Aorta (tissue), 5 donors: ENCODE measurements around the gene NRARP. TPM values are rescaled to one million over a fixed set of nuclear protein-coding genes. Genes with fewer than 3 reads are reported as not detected.
A peak's percentile ranks its signal among the peaks of the same experiment; 100 is the strongest.

ENCODE experiments used
- ATAC-seq: fragments of 200-7000 bp; cut with Tn5 transposase; one replicate; pipeline ENCODE4 v1.9.1; 2022; ENCODE audit warnings: moderate library complexity; ENCODE audit not compliant: low FRiP score
- DNase-seq, 2 donors: peaks; one replicate each; pipeline ENCODE4 v3.0.0-alpha.2; 2020
- H3K27ac ChIP-seq, 2 donors: one replicate each; pipeline ENCODE4 v1.5.1; 2013; ENCODE audit warnings: low read length in 2 of 2, mild to moderate bottlenecking in 2 of 2, moderate library complexity in 2 of 2, control low read depth in 1 of 2, inconsistent platforms in 1 of 2, low read depth in 1 of 2
- H3K27me3 ChIP-seq, 2 donors: one replicate each; pipeline ENCODE4 v1.6.1; 2013; ENCODE audit warnings: control low read depth in 1 of 2, low read length in 1 of 2, mild to moderate bottlenecking in 1 of 2, moderate library complexity in 1 of 2; ENCODE audit not compliant: insufficient read depth in 2 of 2, control insufficient read depth in 1 of 2
- H3K36me3 ChIP-seq, 2 donors: one replicate each; pipeline ENCODE4 v1.6.1; 2013; ENCODE audit warnings: control low read depth in 1 of 2, low read length in 1 of 2, mild to moderate bottlenecking in 1 of 2; ENCODE audit not compliant: insufficient read depth in 2 of 2, control insufficient read depth in 1 of 2
- H3K4me1 ChIP-seq, 2 donors: one replicate each; pipeline ENCODE4 v1.6.1; 2013; ENCODE audit warnings: low read length in 2 of 2, control low read depth in 1 of 2, mild to moderate bottlenecking in 1 of 2, moderate library complexity in 1 of 2; ENCODE audit not compliant: insufficient read depth in 2 of 2, control insufficient read depth in 1 of 2
- H3K4me3 ChIP-seq, 2 donors: one replicate each; pipeline ENCODE4 v1.5.1; 2013; ENCODE audit warnings: low read length in 2 of 2, control low read depth in 1 of 2, mild to moderate bottlenecking in 1 of 2
- H3K9me3 ChIP-seq: one replicate; pipeline ENCODE4 v1.6.1; 2013; ENCODE audit warnings: mild to moderate bottlenecking, low read length; ENCODE audit not compliant: control insufficient read depth
- WGBS, 2 donors: extraction: QIAGEN DNeasy Blood & Tissue Kit; methylation state at CpG; one replicate each; pipeline ENCODE4 v1.1.7; 2013; 5-methylcytosine and 5-hydroxymethylcytosine counted together
- intact Hi-C, 2 donors: fragments of 100-400 bp; cut with DNase I; formaldehyde crosslinking; loops; one replicate each; pipeline versions ENCODE4 v1.14.2 to v1.15.0; 2022
- polyA plus RNA-seq, 2 donors: library from polyadenylated mRNA; stranded (reverse); fragments of 200-250 nt; gene quantifications; one replicate each; pipeline ENCODE4 v1.2.3, GENCODE V29; 2013
- total RNA-seq, 2 donors: library from RNA; stranded (reverse); fragmentation: NEBNext Ultra II Directional; extraction: Animal tissue kit (Norgen Biotek cat#: 25700); gene quantifications; one replicate each; pipeline ENCODE4 v1.2.1, GENCODE V29; 2021
- donor health status: healthy with polysubstance abuse.
- donor health status: Bipolar disorder and iron deficiency.
- donor health status: DM: no; HTN: no; CAD: no.
- donor health status: DM: no; HTN: no; CAD: no.
- donor health status: DM: yes; HTN: yes; CAD: no.

The NRARP gene
- total and polyA plus RNA-seq, 4 donors = 0.50 to 26.6 (median 7.1) TPM

DNA sequence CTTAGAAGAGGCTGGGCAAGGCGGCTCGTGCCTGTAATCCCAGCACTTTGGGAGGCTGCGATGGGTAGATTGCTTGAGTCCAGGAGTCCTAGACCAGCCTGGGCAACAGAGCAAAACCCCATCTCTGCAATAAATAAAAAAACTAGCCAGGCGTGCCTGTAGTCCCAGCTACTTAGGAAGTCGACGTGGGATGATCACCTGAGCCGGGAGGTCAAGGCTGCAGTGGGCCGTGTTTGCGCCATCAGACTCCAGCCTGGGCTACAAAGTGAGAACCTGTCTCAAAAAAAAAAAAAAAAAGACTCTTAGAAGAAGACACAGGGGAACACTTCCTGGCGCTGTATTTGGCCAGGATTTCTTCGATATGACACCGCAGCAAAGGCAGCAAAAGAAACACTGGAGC lies 23.7 kb upstream of the NRARP start:
- ATAC-seq = no peak
- Histone ChIP-seq H3K9me3 (no peaks in the 10 kb centered on the region), H3K4me3 (no peak overlapping the region), H3K4me1 (no peaks in the 10 kb centered on the region), H3K27ac (no peak overlapping the region), H3K27me3 (no peaks in the 10 kb centered on the region), H3K36me3 (no peaks in the 10 kb centered on the region)
- WGBS, 2 donors = 95 to 98% methylated on average over 12 of the region's 12 CpGs
- intact Hi-C loops = no loop called here
- no peak for DNase-seq

DNA sequence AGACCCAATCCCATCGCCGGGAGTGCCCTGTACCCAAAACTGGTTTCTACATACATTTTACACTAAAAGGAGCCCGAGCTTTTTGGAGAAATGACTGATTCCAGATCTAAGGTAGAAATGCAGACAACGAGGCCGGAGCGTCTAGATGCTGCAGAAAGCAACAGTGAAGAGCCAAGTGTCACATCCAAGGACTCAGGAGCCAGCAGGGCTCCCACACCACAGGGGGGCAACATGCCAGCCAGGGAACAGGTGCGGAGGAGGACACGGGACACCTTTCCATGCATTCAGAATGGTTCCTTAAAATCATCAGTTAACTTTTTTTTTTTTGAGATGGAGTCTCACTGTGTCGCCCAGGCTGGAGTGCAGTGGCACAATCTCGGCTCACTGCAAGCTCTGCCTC lies 23.1 kb upstream of the NRARP start:
- Histone ChIP-seq H3K27ac (no peak overlapping the region), H3K27me3 (no peaks in the 10 kb centered on the region), H3K36me3 (no peaks in the 10 kb centered on the region), H3K4me1 (no peaks in the 10 kb centered on the region), H3K9me3 (no peaks in the 10 kb centered on the region), H3K4me3 (no peak overlapping the region)
- WGBS, 2 donors = 92 to 94% methylated on average over 10 of the region's 10 CpGs
- ATAC-seq = no peak
- intact Hi-C loops = no loop called here
- DNase-seq = no peak

DNA sequence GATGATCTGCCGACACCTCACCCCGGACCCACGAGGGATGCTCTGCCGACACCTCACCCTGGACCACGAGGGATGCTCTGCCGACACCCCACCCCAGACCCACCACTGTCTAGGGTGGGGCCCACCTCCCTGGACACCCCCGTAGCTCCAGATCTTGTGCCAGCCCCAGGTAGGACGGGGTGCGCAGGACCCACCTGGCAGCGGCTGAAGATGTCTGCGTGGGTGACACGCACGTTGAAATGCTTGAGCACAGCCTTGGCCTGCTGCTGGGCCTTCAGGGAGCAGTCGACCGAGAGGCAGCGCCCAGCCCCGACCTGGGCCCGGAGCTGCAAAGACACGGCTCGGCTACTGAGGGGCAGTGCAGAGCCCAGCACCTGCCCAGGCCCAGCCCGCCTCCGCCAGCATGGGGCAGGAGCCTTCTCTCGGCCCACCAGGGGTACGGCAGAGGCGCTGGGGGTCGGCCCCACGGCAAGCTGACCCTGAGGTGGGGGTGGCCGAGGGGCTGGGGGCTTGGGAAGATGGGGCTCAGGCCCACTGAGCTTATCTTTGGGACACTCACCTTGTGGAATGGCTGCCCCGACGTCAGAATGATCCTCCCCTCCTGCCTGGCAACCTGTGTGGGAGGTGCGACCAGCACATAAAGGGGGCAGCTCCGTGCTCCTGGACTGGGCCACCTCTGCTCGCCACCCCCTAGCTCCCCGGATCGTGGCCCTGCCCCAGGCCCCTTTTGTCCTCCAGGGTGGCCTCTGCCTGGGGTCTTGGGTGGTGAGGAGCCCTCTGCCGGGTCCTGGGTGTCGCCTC lies 21.7 kb upstream of the NRARP start:
- no peaks in the 10 kb centered on the region for H3K4me1 ChIP-seq
- ATAC-seq (no peak), DNase-seq (peak in 1 of 2 donors; percentile 42)
- H3K4me3 ChIP-seq = no peak overlapping the region
- no peaks in the 10 kb centered on the region for H3K27me3 ChIP-seq
- H3K9me3 ChIP-seq = no peaks in the 10 kb centered on the region
- H3K36me3 ChIP-seq = no peaks in the 10 kb centered on the region
- 96 to 97% methylated on average over 35 to 37 of the region's 37 CpGs for WGBS, 2 donors
- no peak overlapping the region for H3K27ac ChIP-seq
- intact Hi-C loops = no loop called here

DNA sequence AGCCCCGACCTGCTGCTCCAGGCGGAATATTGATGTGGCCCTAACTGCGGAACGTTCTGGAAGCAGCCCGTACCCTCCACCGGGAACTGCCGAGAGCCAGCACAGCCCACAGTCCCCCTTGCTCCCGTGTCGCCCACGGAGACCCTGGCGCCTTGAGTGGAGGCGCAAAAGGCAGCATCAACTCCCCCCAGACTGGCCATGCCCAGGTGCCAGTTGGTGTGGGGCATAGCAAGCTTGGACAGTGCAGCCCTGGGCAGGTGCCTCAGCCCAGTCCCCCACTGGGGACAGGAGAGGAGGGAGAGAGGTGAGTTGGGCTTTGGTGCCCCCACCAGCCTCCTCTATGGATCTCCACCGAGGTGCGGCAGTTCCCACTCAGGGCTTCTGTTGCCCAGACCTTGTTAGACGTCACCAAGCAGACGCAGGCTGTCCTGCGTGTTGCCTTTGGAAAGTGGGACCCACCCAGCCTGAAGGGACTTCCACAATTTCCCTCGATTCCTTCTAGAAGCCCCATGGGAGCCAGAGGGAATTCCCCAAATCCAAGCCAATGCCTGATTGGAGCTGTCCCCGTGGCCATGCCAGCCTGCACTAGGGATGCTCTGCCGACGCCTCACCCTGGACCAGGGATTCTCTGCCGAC lies 19.8 kb upstream of the NRARP start:
- intact Hi-C loops = no loop called here
- no peaks in the 10 kb centered on the region for H3K36me3 ChIP-seq
- 89 to 91% methylated on average over 22 of the region's 22 CpGs for WGBS, 2 donors
- ATAC-seq (no peak), DNase-seq (peak in 1 of 2 donors; percentile 32)
- H3K4me1 ChIP-seq = no peaks in the 10 kb centered on the region
- no peak overlapping the region for H3K27ac ChIP-seq
- no peak overlapping the region for H3K4me3 ChIP-seq
- no peaks in the 10 kb centered on the region for H3K9me3 ChIP-seq
- H3K27me3 ChIP-seq = no peaks in the 10 kb centered on the region

DNA sequence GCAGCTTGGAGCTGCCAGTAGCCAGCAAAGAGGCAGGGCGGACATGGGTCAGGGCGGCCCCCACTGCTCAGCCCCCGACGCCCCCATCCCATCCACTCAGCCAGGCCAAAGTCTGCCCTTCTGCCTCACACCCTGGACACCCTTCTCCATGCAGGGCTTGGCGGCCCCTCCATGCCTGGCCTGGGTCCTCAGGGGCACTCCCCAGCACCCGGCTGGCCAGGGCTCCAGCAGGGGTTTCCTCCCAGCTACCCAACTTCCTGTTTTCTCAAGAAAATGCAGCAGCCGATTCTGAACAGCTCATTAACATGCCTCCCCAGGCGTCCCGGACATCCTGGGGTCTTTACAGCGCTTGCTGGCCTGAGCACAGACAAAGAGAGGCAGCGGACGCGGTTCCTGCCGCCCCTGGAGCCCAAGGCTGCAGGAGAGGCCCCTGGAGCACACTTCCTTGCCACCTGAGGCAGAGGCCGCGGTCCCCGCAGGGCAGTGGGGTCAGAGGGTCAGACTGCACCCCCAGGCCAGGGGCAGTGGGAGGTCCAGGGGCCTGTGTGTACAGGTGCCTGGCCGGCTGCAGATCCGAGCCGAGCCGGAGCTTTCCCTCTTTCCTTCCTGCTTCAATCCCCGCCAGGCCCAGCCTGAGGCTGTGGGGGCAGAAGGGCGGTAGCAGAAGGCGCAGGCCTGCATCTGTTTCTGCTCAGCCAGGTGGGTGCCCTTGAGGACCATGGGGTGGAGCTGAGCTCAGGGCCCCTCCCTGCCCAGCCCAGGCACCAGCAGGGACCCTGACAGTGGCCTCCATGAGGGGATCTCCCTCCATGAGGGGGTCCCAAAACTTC lies 18.7 kb upstream of the NRARP start:
- 85 to 86% methylated on average over 24 of the region's 24 CpGs for WGBS, 2 donors
- Histone ChIP-seq H3K27ac (no peak overlapping the region), H3K9me3 (no peaks in the 10 kb centered on the region), H3K4me1 (no peaks in the 10 kb centered on the region), H3K27me3 (no peaks in the 10 kb centered on the region), H3K36me3 (no peaks in the 10 kb centered on the region), H3K4me3 (no peak overlapping the region)
- ATAC-seq = no peak
- DNase-seq = peak in 1 of 2 donors; percentile 49
- intact Hi-C loops = no loop called here

DNA sequence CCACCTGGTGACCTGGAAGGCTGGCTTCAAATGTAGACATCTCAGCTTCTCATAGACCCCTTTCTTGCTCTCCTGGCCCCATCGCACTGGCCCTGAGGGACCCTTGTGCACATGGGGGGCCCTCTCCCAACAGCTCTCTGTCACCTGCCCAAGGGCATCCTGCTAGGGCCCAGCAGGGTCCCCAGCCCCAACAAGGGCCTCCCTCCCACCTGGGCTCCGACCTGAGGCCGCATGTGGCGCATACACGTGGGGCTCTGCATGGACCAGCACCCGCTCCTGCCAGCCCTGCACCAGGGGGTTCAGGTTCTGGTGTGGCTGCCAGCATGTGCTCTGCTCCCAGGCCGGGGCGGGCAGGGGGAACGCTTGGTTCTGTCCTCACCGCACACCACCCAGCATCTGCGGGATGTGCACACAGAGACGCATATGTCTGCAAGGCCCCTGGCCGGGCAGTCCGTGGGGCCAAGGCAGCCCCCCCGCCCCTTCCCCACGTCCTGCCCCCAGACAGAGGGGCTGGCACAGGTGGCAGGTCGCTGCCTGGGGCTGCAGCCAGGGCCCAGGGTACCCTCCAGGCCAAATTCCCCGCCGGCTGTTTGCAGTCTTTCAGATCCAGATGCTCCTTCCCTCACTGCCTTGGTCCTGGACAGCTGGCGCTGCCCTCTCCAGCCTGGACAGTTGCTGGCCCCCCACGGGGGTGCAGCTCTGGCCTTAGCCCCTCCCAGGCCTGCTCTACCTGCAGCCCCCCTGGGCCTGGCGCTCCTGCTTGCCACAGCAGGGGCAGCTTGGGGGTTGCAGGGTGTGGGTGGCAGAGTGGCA lies 17.9 kb upstream of the NRARP start:
- WGBS, 2 donors = 90 to 94% methylated on average over 19 to 22 of the region's 22 CpGs
- Histone ChIP-seq H3K4me3 (no peak overlapping the region), H3K4me1 (no peaks in the 10 kb centered on the region), H3K27ac (no peak overlapping the region), H3K36me3 (no peaks in the 10 kb centered on the region), H3K9me3 (no peaks in the 10 kb centered on the region), H3K27me3 (no peaks in the 10 kb centered on the region)
- DNase-seq (peak; percentile 55 to 78), ATAC-seq (peak; percentile 2)
- intact Hi-C loops = no loop called here

DNA sequence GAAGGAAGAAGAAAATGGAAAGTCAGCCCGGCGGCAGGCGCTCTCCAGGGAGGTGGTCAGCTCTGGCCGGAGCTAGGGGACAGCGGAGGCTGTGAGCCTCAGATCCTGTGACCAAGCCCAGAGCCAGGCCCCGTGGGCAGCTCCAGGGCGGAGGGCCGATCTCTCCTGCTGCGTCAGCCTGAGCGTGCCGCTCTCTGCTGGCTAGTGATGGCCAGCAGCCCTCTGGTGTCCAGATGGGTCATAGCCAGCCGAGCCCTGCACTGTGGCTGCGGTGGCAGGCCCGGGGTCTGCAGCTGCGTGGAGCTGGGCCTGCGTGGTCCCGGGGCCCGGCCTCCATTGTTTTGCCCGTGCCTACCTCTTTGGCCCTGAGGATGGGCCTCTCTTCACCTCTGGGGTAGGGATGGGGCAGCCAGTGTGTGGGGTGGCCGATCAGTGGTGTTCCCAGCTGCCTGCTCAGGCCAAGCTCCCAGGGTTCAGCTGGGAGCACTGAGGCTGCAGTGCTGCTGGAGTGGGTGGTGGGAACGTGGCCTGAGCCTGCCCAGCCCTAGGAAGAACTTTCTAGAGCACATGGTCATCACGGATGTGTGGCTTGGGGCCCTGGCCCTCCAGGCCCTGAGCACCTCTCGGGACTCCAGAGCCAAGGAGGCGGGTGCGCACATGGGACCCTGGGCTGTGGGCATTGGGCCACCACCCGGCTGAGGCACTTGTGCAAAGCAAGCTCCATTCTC lies 17.1 kb upstream of the NRARP start:
- no peaks in the 10 kb centered on the region for H3K4me1 ChIP-seq
- no peak overlapping the region for H3K27ac ChIP-seq

DNA sequence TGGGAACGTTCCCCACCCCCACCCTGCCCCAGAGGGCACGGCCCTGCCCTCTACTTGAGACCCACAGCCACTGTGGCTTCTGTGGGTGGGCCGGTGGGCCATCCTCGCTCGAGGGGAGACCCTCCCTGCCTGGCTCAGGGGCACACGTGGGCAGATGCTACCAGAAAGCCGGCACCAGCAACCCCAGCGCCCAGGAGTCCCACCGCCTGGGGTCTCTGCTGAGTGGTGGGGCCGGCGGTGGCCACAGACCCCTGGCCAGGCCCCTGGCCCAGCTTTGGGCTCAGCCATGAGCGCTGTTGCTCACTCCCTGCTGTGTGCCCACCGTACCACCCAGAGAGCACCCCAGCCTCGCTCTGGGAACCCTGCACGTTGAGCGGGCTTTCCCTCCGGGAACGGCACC lies 16.5 kb upstream of the NRARP start:
- 33 to 45% methylated on average over 18 of the region's 18 CpGs for WGBS, 2 donors
- ATAC-seq = no peak
- no peak overlapping the region for H3K4me3 ChIP-seq

More for the DNA sequence above, 17.1 kb upstream of the NRARP start:
- DNase-seq (peak; percentile 82 to 89), ATAC-seq (peak; percentile 77)
- 36 to 50% methylated on average over 24 to 26 of the region's 26 CpGs for WGBS, 2 donors
- no peaks in the 10 kb centered on the region for H3K36me3 ChIP-seq
- no peaks in the 10 kb centered on the region for H3K9me3 ChIP-seq
- H3K27me3 ChIP-seq = no peaks in the 10 kb centered on the region
- intact Hi-C loops = no loop called here
- no peak overlapping the region for H3K4me3 ChIP-seq

More for the DNA sequence above, 16.5 kb upstream of the NRARP start:
- DNase-seq = no peak
- no peak overlapping the region for H3K27ac ChIP-seq
- H3K27me3 ChIP-seq = no peaks in the 10 kb centered on the region
- no peaks in the 10 kb centered on the region for H3K36me3 ChIP-seq
- H3K9me3 ChIP-seq = no peaks in the 10 kb centered on the region
- intact Hi-C loops = no loop called here
- H3K4me1 ChIP-seq = no peaks in the 10 kb centered on the region
